GM06990 (cell line): ENCODE measurements around the gene COL6A1.
"Not testable (repeated sequence)": the region's sequence is repeated elsewhere in the genome, so short reads cannot be mapped to it uniquely, and the experiment has no call there.

ENCODE experiments used
- DNase-seq: peaks from one replicate; pipeline ENCODE4 v3.0.0-alpha.2; 2011; ENCODE audit not compliant: insufficient read length; ENCODE audit errors: extremely low read depth
- H3K27me3 ChIP-seq: replicated peaks from 2 replicates; pipeline ENCODE4 v1.6.0; 2011; ENCODE audit warnings: low read length; ENCODE audit not compliant: control insufficient read depth, insufficient read depth
- H3K36me3 ChIP-seq: 2 replicates; pipeline ENCODE4 v1.5.1; 2011; ENCODE audit warnings: low read length; ENCODE audit not compliant: control insufficient read depth, insufficient read depth
- H3K4me3 ChIP-seq: replicated peaks from 2 replicates; pipeline ENCODE4 v1.5.1; 2011; ENCODE audit warnings: low read depth, mild to moderate bottlenecking, control low read depth, low read length
- CTCF ChIP-seq: IDR thresholded peaks from 2 replicates; pipeline ENCODE4 v1.5.1; 2011; ENCODE audit warnings: low read length, control low read depth, mild to moderate bottlenecking, inconsistent platforms; ENCODE audit not compliant: insufficient read depth, poor library complexity, severe bottlenecking

COL6A1 gene

GRCh38 chr21:45954261-45954660 is 27.3 kb upstream of the COL6A1 start:
- TF ChIP-seq CTCF = no peak
- no peaks in the 10 kb centered on the region for H3K27me3 ChIP-seq
- no peak overlapping the region for H3K4me3 ChIP-seq
- no peak for DNase-seq
- no peaks in the 10 kb centered on the region for H3K36me3 ChIP-seq

GRCh38 chr21:45954921-45955320 is 26.6 kb upstream of the COL6A1 start:
- Histone ChIP-seq H3K36me3 (no peaks in the 10 kb centered on the region), H3K27me3 (no peaks in the 10 kb centered on the region), H3K4me3 (no peak overlapping the region)
- DNase-seq = no peak
- TF ChIP-seq CTCF = no peak

- Histone ChIP-seq H3K4me3 (no peak overlapping the region), H3K27me3 (no peaks in the 10 kb centered on the region), H3K36me3 (no peaks in the 10 kb centered on the region)
- no peak for TF ChIP-seq CTCF
- DNase-seq = no peak
Observed at GRCh38 chr21:45957551-45957950, 24.0 kb upstream of the COL6A1 start.

- TF ChIP-seq CTCF = no peak
- no peak for DNase-seq
- H3K36me3 ChIP-seq = no peaks in the 10 kb centered on the region
- H3K4me3 ChIP-seq = no peak overlapping the region
- no peaks in the 10 kb centered on the region for H3K27me3 ChIP-seq
Observed at GRCh38 chr21:45957981-45958600, 23.5 kb upstream of the COL6A1 start.

GRCh38 chr21:45959182-45959581 is 22.4 kb upstream of the COL6A1 start:
- TF ChIP-seq CTCF = no peak
- Histone ChIP-seq H3K27me3 (no peaks in the 10 kb centered on the region), H3K36me3 (no peaks in the 10 kb centered on the region), H3K4me3 (no peak overlapping the region)
- no peak for DNase-seq

GRCh38 chr21:45959779-45960390 is 21.7 kb upstream of the COL6A1 start:
- Histone ChIP-seq H3K36me3 (no peaks in the 10 kb centered on the region), H3K4me3 (no peak overlapping the region), H3K27me3 (no peaks in the 10 kb centered on the region)
- TF ChIP-seq CTCF = no peak
- no peak for DNase-seq

- not testable (repeated sequence) for H3K4me3 ChIP-seq, H3K27me3 ChIP-seq, H3K36me3 ChIP-seq, DNase-seq
Observed at GRCh38 chr21:45961408-45961807, 20.2 kb upstream of the COL6A1 start.
